ENCODE measurements around the gene MGLL.

DNA sequence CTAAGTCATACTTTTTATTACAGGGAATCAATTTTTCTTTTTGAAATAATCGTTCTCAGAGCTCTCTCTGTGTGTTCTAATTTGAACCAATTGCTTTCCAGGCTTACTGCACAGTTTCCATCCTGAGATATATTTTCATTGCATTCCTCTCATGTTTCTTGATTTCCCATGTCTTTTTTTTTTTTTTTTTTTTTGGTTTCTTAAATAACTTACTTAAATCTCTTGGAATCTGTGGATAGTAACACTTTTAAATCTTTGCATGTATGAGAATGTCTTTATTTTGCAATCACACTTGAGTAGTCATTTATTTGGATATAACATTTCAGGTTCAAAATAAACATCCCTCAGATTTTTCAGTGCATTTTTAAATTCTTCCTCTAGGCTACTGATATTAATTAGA is 164.1 kb downstream of the MGLL start:
- TF ChIP-seq GATA2 (IDR thresholded peaks at IDR 0.05; ENCODE audit: low read depth, low read length) (no peak), GATA3 (IDR thresholded peaks at IDR 0.05; ENCODE audit: low read depth, low read length) (no peak)
